GM12892 (cell line): Measurements from ENCODE around the gene RYK.

Source experiments
- POLR2A ChIP-seq: IDR thresholded peaks from 2 replicates; pipeline ENCODE4 v1.6.1; 2011; ENCODE audit warnings: low read depth, low read length, control low read depth
- TAF1 ChIP-seq: IDR thresholded peaks from 2 replicates; pipeline ENCODE4 v1.6.1; 2011; ENCODE audit warnings: low read depth, mild to moderate bottlenecking, control low read depth, low read length, borderline replicate concordance

DNA sequence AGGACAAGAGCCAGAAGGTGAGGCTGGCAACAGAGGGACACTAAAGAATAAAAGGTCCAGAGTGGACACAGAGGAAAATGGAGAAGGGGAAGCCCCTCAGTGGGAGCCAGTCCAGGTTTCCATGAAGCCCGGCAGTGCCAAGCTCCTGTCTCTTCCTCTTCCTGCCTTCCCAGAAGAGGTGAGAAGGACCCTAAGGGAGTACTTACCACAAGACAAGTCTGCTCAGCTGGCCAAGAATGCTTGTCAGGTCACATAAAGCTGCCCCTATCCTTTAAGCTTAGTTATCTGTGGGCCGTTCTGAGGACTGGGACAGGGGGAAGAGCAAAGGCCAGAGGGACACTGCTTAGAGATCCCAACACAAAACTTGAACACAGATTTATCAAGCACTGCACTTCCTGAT lies 100.2 kb downstream of the RYK start:
- TF ChIP-seq TAF1 (no peak), POLR2A (no peak)
